ENCODE measurements around the gene DPYSL5.

GRCh38 chr2:26843041-26843440 lies 4.9 kb upstream of the DPYSL5 start:
- TF ChIP-seq CTCF (IDR thresholded peaks at IDR 0.05; ENCODE audit: borderline replicate concordance, extremely low read depth, low read length, poor library complexity, severe bottlenecking) (no peak), EZH2 (IDR thresholded peaks at IDR 0.05; ENCODE audit: borderline replicate concordance, low read depth, low read length, severe bottlenecking) (no peak)

Measured in DND-41 (cell line).